ENCODE results near the gene PLPP4. TPM values are rescaled to one million over a fixed set of nuclear protein-coding genes. Genes with fewer than 3 reads are reported as not detected.

Gene PLPP4
- total and polyA plus RNA-seq, 3 donors from 2014 or later, result 12.6 to 65.8 (median 21.9) TPM

DNA sequence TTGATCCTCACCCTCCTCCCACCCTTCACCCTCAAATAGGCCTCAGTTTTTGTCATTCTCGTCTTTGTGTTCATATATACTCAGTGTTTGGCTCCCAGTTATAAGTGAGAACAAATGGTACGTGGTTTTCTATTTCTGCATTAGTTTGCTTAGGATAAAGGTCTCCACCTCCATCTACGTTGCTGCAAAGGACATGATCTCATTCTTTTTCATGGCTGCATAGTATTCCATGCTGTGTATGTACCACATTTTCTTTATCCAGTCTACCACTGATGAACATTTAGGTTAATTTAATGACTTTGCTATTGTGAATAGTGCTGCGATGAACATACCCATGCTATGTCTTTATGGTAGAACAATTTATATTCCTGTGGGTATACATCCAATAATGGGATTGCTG, 91.2 kb downstream of the PLPP4 start:
- DNase-seq, result no peak
- no peaks in the 10 kb centered on the region for H3K36me3 ChIP-seq (ENCODE audit: low read depth, missing control alignments)
- intact Hi-C loops (cut with DNase I; ENCODE audit: low total_unique reads), result no loop called here
- no peak overlapping the region for H3K27ac ChIP-seq
- no peaks in the 10 kb centered on the region for H3K9me3 ChIP-seq
- no peak overlapping the region for H3K4me3 ChIP-seq
- 90 to 93% methylated on average over 4 of the region's 4 CpGs for WGBS, 2 donors
- no peak for TF ChIP-seq POLR2A (IDR thresholded peaks at IDR 0.05)
- TF ChIP-seq, protein P1, sequence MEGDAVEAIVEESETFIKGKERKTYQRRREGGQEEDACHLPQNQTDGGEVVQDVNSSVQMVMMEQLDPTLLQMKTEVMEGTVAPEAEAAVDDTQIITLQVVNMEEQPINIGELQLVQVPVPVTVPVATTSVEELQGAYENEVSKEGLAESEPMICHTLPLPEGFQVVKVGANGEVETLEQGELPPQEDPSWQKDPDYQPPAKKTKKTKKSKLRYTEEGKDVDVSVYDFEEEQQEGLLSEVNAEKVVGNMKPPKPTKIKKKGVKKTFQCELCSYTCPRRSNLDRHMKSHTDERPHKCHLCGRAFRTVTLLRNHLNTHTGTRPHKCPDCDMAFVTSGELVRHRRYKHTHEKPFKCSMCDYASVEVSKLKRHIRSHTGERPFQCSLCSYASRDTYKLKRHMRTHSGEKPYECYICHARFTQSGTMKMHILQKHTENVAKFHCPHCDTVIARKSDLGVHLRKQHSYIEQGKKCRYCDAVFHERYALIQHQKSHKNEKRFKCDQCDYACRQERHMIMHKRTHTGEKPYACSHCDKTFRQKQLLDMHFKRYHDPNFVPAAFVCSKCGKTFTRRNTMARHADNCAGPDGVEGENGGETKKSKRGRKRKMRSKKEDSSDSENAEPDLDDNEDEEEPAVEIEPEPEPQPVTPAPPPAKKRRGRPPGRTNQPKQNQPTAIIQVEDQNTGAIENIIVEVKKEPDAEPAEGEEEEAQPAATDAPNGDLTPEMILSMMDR (IDR thresholded peaks at IDR 0.05), result no peak
- H3K27me3 ChIP-seq, result no peaks in the 10 kb centered on the region
- no peaks in the 10 kb centered on the region for H3K4me1 ChIP-seq

DNA sequence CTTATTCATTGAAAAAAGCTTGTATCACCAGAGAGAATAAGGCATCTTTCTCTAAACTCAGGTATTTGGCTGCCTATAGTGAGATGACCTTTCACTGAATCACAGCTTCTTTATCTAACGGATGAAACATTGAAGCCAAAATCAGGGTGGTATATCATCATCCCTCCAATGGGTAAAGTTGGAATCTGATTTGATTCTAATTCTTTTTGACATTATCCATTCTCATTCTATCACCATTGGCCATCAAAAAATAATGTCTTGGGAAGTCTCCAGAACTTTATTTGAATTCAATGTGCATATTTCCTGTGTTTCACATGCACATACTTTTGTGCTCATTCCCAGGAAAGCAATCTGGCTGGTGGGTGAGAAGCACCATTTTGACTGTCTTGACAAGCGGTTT, 95.2 kb downstream of the PLPP4 start:
- intact Hi-C loops (cut with DNase I; ENCODE audit: low total_unique reads), result no loop called here
- no peaks in the 10 kb centered on the region for H3K4me1 ChIP-seq
- no peaks in the 10 kb centered on the region for H3K36me3 ChIP-seq (ENCODE audit: low read depth, missing control alignments)
- no peak overlapping the region for H3K4me3 ChIP-seq
- no peak for DNase-seq
- H3K27ac ChIP-seq, result no peak overlapping the region
- H3K27me3 ChIP-seq, result no peaks in the 10 kb centered on the region
- no peaks in the 10 kb centered on the region for H3K9me3 ChIP-seq
- TF ChIP-seq, protein P1 (IDR thresholded peaks at IDR 0.05), result no peak
- TF ChIP-seq POLR2A (IDR thresholded peaks at IDR 0.05), result no peak
- WGBS, 2 donors, result 79 to 90% methylated on average over 2 of the region's 2 CpGs

DNA sequence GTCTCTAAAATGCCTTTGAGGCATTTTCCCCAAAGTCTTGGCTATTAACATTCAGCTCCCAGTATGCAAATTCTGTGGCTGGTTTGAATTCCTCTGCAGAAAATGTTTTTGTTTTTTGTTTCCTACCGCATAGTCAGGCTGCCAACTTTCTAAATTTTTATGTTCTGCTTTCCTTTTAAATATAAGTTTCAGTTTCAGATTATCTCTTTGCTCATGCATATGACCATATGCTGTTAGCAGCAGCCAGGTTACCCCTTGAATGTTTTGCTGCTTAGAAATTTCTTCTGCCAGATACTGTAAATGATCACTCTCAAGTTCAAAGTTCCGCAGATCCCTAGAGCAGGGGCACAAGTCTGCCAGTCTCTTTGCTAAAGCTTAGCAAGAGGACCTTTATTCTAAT, 96.9 kb downstream of the PLPP4 start:
- TF ChIP-seq, protein P1 (IDR thresholded peaks at IDR 0.05), result no peak
- no peak for TF ChIP-seq POLR2A (IDR thresholded peaks at IDR 0.05)

DNA sequence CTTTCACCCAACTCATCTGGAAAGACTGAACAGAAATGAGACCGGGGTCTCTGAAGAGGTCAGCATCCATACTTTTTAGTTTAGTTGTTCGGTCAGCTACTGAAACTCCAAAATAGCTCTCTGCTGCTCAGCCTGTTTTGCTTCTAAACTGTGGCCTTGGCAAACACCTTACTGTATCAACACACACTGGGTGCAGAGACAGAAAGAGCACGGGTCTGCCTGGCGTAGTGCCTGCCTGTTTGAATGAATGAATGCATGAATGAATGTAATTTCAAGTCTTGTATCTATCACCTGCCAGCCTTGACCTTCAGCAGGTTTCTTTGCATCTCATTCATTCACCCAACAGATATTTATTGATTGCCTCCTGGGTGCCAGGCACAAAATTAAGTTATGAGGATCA, 98.4 kb downstream of the PLPP4 start:
- WGBS, 2 donors, result 46 to 70% methylated on average over 4 of the region's 4 CpGs
- DNase-seq, result no peak
- H3K4me1 ChIP-seq, result no peaks in the 10 kb centered on the region
- intact Hi-C loops (cut with DNase I; ENCODE audit: low total_unique reads), result no loop called here
- no peaks in the 10 kb centered on the region for H3K27me3 ChIP-seq
- H3K9me3 ChIP-seq, result no peaks in the 10 kb centered on the region
- no peak overlapping the region for H3K4me3 ChIP-seq
- H3K27ac ChIP-seq, result no peak overlapping the region
- TF ChIP-seq, protein P1 (IDR thresholded peaks at IDR 0.05), result no peak
- no peak for TF ChIP-seq POLR2A (IDR thresholded peaks at IDR 0.05)
- H3K36me3 ChIP-seq (ENCODE audit: low read depth, missing control alignments), result no peaks in the 10 kb centered on the region

More for the DNA sequence above, 96.9 kb downstream of the PLPP4 start:
- no peak overlapping the region for H3K4me3 ChIP-seq
- H3K36me3 ChIP-seq (ENCODE audit: low read depth, missing control alignments), result no peaks in the 10 kb centered on the region
- no peaks in the 10 kb centered on the region for H3K27me3 ChIP-seq
- intact Hi-C loops (cut with DNase I; ENCODE audit: low total_unique reads), result no loop called here
- H3K9me3 ChIP-seq, result no peaks in the 10 kb centered on the region
- H3K4me1 ChIP-seq, result no peaks in the 10 kb centered on the region
- DNase-seq, result no peak
- WGBS, 2 donors, result 88 to 98% methylated on average over 2 of the region's 2 CpGs
- H3K27ac ChIP-seq, result no peak overlapping the region

DNA sequence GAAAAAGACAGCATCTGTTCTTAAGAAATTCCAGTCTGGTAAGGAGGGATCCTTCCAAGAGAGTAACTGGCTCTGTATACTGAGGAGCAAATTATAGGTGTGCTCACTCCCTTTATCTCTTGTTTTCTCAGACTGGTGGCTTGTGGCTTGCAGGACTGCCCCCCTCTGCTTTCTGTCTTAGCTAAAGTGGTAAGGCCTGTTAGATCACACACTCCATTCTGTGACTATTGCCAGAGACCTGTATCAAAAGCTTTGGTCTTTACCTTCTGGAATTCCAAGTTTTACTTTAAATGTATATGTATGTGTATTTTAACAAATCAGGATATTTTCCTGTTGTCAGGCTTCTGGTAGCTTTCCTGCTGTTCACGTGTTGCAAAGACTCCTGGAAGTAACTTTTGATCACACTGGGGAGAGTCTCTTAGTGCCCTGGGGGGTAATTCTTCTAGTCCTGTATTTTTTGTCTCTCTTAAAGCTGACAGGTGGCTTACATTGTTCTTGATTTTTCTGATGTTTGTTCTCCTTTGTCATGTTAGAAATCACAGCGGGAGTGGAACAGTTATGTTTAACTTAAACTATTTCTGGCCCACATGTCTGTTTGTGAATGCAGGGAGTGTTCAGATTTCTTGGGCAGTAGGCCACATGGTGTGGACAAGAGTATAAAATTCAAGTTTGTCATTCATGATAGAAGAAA, 99.0 kb downstream of the PLPP4 start:
- Histone ChIP-seq H3K4me3 (no peak overlapping the region), H3K27ac (no peak overlapping the region), H3K4me1 (no peaks in the 10 kb centered on the region), H3K27me3 (no peaks in the 10 kb centered on the region), H3K36me3 (ENCODE audit: low read depth, missing control alignments) (no peaks in the 10 kb centered on the region), H3K9me3 (no peaks in the 10 kb centered on the region)
- no peak for DNase-seq
- intact Hi-C loops (cut with DNase I; ENCODE audit: low total_unique reads), result no loop called here
- no peak for TF ChIP-seq POLR2A (IDR thresholded peaks at IDR 0.05)
- TF ChIP-seq, protein P1 (IDR thresholded peaks at IDR 0.05), result no peak
- 52 to 63% methylated on average over 2 of the region's 2 CpGs for WGBS, 2 donors
